HEK293T (cell line): Measurements from ENCODE around the gene METTL21C.

Experiments
- BHLHE40 ChIP-seq: fragments of 450-650 bp; IDR thresholded peaks from 2 replicates; pipeline ENCODE4 v1.6.1; 2016; ENCODE audit warnings: mild to moderate bottlenecking, moderate library complexity, borderline replicate concordance
- FOXK2 ChIP-seq: fragments of 450-650 bp; IDR thresholded peaks from 2 replicates; pipeline ENCODE4 v1.6.1; 2016; ENCODE audit warnings: mild to moderate bottlenecking
- FOXM1 ChIP-seq: fragments of 450-650 bp; IDR thresholded peaks from 2 replicates; pipeline ENCODE4 v1.6.1; 2017; ENCODE audit warnings: mild to moderate bottlenecking, borderline replicate concordance
- SP1 ChIP-seq: fragments of 450-650 bp; IDR thresholded peaks from 2 replicates; pipeline ENCODE4 v1.6.1; 2017
- TARDBP ChIP-seq: fragments of 450-650 bp; IDR thresholded peaks from 2 replicates; pipeline ENCODE4 v1.6.1; 2016

GRCh38 chr13:102675115-102675514, 19.7 kb downstream of the METTL21C start:
- TF ChIP-seq BHLHE40 (no peak), TARDBP (no peak), FOXK2 (no peak), FOXM1 (no peak), SP1 (no peak)
